Astrocyte of the cerebellum (primary cell): ENCODE results near the gene PARD6G.
A peak's percentile ranks its signal among the peaks of the same experiment; 100 is the strongest.

Experiments
- DNase-seq: peaks from one replicate; pipeline ENCODE4 v3.0.0-alpha.2; 2011; ENCODE audit warnings: low read depth
- H3K4me3 ChIP-seq: 2 replicates; pipeline ENCODE4 v1.5.1; 2011; ENCODE audit warnings: mild to moderate bottlenecking, low read depth, low read length, moderate library complexity
- in situ Hi-C: cut with HindIII; loops from 2 replicates; pipeline ENCODE4 v1.10.0; 2017; ENCODE audit warnings: low sequenced_read_pairs
- TF ChIP-seq, protein P1 (sequence below): IDR thresholded peaks from 2 replicates; pipeline ENCODE4 v1.5.1; 2012; ENCODE audit warnings: low read length, low read depth, moderate library complexity, mild to moderate bottlenecking; ENCODE audit errors: missing control alignments

Gene PARD6G

DNA sequence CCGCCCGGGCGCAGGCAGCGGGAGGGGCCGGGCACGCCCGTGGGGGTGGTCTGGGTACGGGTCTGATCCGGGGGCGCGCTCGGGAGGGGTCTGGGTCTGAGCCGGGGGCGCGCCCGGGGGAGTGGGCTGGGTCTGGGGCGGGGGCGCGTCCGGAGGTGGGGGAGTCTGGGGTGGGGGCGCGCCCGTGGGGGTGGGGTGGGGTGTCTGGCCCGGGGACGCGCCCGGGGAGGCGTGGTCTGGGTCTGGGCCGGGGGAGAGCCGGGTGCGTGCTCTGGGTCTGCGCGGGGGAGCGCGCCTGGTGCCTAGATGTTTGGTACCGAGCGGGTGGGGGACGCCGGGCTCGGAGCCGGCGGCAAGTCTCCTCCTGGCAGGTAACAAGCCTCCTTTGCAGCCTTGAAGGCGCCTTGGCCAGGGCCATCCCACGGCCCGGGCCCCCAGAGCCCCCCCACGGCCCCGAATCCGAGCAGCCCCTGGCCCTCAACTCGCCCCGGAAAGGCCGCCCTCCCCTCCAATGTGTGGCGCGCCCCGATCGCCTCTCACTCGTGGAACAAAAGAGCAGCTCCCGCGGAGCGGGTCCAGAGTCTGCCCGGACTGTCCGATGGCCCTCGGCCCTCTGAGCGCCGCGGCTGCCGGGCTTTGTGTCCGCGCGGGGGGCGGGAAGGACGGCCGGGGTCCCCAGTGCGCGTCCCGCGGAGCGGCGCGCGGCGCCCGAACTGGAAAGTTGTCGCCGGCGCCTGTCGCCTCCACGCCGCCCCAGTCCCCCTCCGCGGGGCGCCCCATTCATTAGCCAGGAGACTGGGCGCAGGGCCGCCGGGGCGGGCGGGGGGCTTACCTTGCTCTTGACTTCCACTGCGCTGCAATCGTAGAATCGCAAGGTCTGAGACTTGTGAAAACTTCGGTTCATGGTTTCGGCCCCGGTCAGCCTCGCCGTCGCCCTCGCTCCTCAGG is 595 bp downstream of the PARD6G start:
- no peak for DNase-seq
- peak overlapping the region; percentile 77 for H3K4me3 ChIP-seq
- in situ Hi-C loops, result no loop called here
- TF ChIP-seq, protein P1, sequence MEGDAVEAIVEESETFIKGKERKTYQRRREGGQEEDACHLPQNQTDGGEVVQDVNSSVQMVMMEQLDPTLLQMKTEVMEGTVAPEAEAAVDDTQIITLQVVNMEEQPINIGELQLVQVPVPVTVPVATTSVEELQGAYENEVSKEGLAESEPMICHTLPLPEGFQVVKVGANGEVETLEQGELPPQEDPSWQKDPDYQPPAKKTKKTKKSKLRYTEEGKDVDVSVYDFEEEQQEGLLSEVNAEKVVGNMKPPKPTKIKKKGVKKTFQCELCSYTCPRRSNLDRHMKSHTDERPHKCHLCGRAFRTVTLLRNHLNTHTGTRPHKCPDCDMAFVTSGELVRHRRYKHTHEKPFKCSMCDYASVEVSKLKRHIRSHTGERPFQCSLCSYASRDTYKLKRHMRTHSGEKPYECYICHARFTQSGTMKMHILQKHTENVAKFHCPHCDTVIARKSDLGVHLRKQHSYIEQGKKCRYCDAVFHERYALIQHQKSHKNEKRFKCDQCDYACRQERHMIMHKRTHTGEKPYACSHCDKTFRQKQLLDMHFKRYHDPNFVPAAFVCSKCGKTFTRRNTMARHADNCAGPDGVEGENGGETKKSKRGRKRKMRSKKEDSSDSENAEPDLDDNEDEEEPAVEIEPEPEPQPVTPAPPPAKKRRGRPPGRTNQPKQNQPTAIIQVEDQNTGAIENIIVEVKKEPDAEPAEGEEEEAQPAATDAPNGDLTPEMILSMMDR, result no peak

DNA sequence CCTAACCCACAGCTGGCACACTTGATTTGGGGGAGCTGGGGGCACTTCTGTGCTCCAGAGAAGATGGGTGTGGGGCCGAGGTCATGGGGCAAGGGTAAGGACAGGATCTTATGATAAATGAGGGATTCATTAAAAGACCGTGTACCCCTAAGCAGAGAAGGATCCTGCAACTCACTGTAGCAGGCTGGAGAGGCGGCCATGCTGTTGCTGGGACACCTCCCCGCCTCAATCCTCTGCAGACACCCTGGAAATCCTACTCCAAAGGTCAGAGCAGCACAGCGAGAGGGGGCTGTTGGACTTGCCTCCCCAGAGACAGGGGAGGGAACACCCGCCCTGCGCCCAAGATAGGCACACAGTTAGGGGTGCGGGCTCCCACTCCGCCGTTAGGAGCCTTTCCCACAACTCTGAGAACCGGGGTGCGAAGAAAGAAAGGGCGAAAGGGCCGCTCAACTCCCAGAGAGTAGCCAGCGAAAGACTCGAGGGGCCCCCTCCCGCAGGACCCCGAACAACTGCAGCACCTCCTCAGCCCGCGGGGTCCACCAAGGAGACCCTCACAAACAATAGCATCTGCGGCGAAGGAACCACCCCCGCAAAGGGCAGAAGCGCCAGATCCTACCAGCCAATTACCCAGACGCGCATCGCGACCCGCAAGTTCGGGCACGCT is 1.4 kb downstream of the PARD6G start:
- DNase-seq, result no peak
- TF ChIP-seq, protein P1, result no peak
- in situ Hi-C loops, result no loop called here
- H3K4me3 ChIP-seq, result peak overlapping the region; percentile 77

DNA sequence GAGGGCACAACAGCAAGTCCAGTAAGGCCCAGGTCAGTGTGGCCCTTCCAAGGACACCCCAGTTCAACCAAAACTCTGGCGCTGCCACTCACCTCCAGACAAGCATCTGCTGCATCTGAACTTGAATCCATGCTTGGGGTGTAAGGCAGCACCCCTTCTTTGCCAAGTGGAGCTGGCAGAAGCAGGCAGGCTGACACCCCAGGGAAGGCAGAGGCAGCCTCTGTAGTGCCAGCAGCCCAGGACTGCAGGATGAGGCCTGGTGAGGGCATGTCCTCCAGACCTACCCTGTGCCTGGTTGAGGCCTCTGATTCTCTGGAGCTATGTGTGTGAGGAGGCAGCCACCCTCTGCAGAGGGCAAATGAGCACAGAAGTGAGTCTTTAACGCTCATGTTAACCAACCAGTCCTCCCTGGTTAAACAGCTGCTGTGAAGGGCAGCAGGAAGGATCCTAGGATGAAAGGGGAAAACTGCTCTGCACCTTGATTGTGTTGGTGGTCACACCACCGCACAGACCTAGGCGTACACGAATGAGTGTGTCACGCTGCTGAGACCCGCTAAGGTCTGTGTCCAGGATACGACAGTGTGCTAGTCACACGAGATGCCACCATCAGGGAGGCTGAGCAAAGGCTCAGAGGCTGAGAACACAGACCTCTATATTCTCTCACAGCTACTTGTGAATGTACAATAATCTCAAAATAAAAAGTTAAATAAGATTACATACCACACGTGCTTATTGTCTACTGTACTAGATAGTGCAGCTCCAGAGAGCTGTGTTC is 2.2 kb downstream of the PARD6G start:
- no peak for DNase-seq
- TF ChIP-seq, protein P1, result no peak
- no peak overlapping the region for H3K4me3 ChIP-seq
- in situ Hi-C loops, result no loop called here

DNA sequence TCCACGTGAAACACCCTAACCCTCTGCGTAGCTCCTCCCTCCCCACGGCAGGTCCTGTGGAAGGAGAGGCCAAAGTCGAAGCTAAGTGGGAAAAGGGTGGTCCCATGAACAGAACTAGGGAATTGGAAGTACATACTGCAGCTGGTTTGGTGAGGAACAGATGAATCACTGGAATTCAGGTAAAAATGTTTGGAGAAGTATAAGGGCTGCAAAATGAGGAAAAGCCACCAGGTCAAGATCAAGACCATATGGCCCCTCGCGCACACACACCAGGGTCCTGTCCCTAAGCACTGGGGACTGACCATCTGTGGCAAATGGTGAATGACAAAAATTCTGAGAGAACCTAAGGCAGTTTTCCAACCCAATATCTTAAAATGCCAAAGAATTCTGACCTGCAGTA is 3.1 kb downstream of the PARD6G start:
- in situ Hi-C loops, result no loop called here

DNA sequence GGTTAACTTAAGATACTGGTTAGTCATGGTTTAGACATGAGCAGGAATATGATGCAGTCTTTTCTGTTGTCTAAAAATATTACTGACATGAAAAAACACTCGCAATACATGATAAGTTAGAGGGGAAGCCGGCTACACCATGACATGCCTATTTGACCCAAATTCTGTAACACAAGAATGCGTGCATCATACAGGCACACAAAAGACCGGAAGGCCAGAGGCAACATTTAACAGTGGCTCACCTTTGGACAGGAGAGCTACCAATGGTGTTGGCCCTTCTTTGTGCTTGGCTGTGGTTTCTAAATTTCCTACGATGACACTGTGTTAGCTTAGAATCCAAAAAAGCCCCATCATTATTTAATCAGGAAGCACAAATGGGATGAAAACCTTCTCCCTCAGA is 4.1 kb downstream of the PARD6G start:
- DNase-seq, result no peak
- in situ Hi-C loops, result no loop called here
- TF ChIP-seq, protein P1, result no peak
- no peak overlapping the region for H3K4me3 ChIP-seq

More for the DNA sequence above, 3.1 kb downstream of the PARD6G start:
- no peak for DNase-seq
- no peak overlapping the region for H3K4me3 ChIP-seq
- TF ChIP-seq, protein P1, result no peak
